H1 (cell line): ENCODE data around the gene TTBK2. TPM values are rescaled to one million over a fixed set of nuclear protein-coding genes. Genes with fewer than 3 reads are reported as not detected.

ENCODE experiments used
- GABPA ChIP-seq: IDR thresholded peaks from 2 replicates; pipeline ENCODE4 v1.6.1; 2011; ENCODE audit warnings: mild to moderate bottlenecking, low read length, moderate library complexity, borderline replicate concordance; ENCODE audit not compliant: insufficient read depth
- HDAC2 ChIP-seq, 2 experiments: fragments of 300-600 bp in 1 of 2; sonication (generic) in 1 of 2; IDR thresholded peaks; 2 replicates each; pipeline ENCODE4 v1.6.1; 2011 to 2012; ENCODE audit warnings: low read depth in 2 of 2, low read length in 2 of 2, mild to moderate bottlenecking in 2 of 2, moderate library complexity in 2 of 2, borderline replicate concordance in 1 of 2, inconsistent platforms in 1 of 2
- KDM4A ChIP-seq: IDR thresholded peaks from one replicate; pipeline ENCODE4 v1.7.1; 2012; ENCODE audit warnings: low read depth, mild to moderate bottlenecking, moderate library complexity, low read length, inconsistent platforms; ENCODE audit not compliant: severe bottlenecking
- NANOG ChIP-seq: IDR thresholded peaks from 2 replicates; pipeline ENCODE4 v1.6.1; 2011; ENCODE audit warnings: low read length, low read depth, mild to moderate bottlenecking, inconsistent platforms; ENCODE audit not compliant: insufficient read depth, poor library complexity, severe bottlenecking
- NRF1 ChIP-seq: IDR thresholded peaks from 2 replicates; pipeline ENCODE4 v1.6.1; 2011; ENCODE audit warnings: mild to moderate bottlenecking, low read depth, low read length, improper control_type of control experiment
- SIRT6 ChIP-seq: IDR thresholded peaks from one replicate; pipeline ENCODE4 v1.7.1; 2012; ENCODE audit warnings: low read length, inconsistent platforms
- SUZ12 ChIP-seq: fragments of 200-600 bp; sonication (generic); IDR thresholded peaks from 2 replicates; pipeline ENCODE4 v1.6.1; 2012; ENCODE audit warnings: mild to moderate bottlenecking, inconsistent platforms, low read length, moderate library complexity, mixed read lengths
- polyA plus RNA-seq, 7 experiments: library from polyadenylated mRNA; depleted of rRNA in 3 of 7; stranded (reverse) in 5 of 7; unstranded in 2 of 7; fragments of >200 nt in 5 of 7; fragments of 200-250 nt in 2 of 7; gene quantifications; 1 replicate in 5 of 7; 2 replicates in 1 of 7; 4 replicates in 1 of 7; pipeline versions ENCODE4 v1.2.1 to v1.2.3, GENCODE V29; 2011 to 2013; ENCODE audit warnings: missing spikeins in 2 of 7, mixed read lengths in 2 of 7
- total RNA-seq: library from RNA; stranded (reverse); fragmentation: NEBNext Ultra II Directional; extraction: Animal tissue kit (Norgen Biotek cat#: 25700); gene quantifications from 2 replicates; pipeline ENCODE4 v1.2.1, GENCODE V29; 2021
- TF ChIP-seq, protein P1 (sequence below): fragments of 300-600 bp; sonication (generic); IDR thresholded peaks from 2 replicates; pipeline ENCODE4 v1.7.1; 2012; ENCODE audit warnings: low read length, moderate library complexity, mild to moderate bottlenecking, inconsistent platforms; ENCODE audit not compliant: insufficient replicate concordance

The TTBK2 gene
- total and polyA plus RNA-seq, 2 of the 8 experiments (the other 6 are each of a cell fraction or from before 2014, with no cell fraction given), result 2.7 to 18.2 TPM

DNA sequence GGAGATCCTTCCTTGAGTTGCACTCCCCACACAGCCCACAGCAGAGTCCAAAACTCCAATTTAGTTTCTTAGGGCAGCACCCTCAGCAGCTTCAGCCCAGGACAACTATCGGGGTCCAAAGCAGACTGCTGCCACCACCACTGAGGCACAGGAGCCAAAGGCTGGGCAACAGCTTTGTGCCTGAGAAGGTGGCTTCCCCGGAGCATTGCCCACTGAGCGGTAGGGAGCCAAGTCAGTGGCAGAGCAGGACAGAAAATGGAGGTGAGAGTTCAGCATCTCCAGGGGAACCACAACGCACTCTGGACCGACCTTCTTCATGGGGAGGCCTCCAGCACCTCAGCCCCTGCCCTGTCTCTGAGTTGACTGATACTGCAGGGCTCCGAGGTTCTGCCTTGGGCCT, 227.1 kb downstream of the TTBK2 start (continued):
- TF ChIP-seq, protein P1, sequence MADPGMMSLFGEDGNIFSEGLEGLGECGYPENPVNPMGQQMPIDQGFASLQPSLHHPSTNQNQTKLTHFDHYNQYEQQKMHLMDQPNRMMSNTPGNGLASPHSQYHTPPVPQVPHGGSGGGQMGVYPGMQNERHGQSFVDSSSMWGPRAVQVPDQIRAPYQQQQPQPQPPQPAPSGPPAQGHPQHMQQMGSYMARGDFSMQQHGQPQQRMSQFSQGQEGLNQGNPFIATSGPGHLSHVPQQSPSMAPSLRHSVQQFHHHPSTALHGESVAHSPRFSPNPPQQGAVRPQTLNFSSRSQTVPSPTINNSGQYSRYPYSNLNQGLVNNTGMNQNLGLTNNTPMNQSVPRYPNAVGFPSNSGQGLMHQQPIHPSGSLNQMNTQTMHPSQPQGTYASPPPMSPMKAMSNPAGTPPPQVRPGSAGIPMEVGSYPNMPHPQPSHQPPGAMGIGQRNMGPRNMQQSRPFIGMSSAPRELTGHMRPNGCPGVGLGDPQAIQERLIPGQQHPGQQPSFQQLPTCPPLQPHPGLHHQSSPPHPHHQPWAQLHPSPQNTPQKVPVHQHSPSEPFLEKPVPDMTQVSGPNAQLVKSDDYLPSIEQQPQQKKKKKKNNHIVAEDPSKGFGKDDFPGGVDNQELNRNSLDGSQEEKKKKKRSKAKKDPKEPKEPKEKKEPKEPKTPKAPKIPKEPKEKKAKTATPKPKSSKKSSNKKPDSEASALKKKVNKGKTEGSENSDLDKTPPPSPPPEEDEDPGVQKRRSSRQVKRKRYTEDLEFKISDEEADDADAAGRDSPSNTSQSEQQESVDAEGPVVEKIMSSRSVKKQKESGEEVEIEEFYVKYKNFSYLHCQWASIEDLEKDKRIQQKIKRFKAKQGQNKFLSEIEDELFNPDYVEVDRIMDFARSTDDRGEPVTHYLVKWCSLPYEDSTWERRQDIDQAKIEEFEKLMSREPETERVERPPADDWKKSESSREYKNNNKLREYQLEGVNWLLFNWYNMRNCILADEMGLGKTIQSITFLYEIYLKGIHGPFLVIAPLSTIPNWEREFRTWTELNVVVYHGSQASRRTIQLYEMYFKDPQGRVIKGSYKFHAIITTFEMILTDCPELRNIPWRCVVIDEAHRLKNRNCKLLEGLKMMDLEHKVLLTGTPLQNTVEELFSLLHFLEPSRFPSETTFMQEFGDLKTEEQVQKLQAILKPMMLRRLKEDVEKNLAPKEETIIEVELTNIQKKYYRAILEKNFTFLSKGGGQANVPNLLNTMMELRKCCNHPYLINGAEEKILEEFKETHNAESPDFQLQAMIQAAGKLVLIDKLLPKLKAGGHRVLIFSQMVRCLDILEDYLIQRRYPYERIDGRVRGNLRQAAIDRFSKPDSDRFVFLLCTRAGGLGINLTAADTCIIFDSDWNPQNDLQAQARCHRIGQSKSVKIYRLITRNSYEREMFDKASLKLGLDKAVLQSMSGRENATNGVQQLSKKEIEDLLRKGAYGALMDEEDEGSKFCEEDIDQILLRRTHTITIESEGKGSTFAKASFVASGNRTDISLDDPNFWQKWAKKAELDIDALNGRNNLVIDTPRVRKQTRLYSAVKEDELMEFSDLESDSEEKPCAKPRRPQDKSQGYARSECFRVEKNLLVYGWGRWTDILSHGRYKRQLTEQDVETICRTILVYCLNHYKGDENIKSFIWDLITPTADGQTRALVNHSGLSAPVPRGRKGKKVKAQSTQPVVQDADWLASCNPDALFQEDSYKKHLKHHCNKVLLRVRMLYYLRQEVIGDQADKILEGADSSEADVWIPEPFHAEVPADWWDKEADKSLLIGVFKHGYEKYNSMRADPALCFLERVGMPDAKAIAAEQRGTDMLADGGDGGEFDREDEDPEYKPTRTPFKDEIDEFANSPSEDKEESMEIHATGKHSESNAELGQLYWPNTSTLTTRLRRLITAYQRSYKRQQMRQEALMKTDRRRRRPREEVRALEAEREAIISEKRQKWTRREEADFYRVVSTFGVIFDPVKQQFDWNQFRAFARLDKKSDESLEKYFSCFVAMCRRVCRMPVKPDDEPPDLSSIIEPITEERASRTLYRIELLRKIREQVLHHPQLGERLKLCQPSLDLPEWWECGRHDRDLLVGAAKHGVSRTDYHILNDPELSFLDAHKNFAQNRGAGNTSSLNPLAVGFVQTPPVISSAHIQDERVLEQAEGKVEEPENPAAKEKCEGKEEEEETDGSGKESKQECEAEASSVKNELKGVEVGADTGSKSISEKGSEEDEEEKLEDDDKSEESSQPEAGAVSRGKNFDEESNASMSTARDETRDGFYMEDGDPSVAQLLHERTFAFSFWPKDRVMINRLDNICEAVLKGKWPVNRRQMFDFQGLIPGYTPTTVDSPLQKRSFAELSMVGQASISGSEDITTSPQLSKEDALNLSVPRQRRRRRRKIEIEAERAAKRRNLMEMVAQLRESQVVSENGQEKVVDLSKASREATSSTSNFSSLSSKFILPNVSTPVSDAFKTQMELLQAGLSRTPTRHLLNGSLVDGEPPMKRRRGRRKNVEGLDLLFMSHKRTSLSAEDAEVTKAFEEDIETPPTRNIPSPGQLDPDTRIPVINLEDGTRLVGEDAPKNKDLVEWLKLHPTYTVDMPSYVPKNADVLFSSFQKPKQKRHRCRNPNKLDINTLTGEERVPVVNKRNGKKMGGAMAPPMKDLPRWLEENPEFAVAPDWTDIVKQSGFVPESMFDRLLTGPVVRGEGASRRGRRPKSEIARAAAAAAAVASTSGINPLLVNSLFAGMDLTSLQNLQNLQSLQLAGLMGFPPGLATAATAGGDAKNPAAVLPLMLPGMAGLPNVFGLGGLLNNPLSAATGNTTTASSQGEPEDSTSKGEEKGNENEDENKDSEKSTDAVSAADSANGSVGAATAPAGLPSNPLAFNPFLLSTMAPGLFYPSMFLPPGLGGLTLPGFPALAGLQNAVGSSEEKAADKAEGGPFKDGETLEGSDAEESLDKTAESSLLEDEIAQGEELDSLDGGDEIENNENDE, result no peak
- TF ChIP-seq KDM4A (no peak), NANOG (no peak), SIRT6 (no peak), HDAC2 (IDR thresholded peaks at IDR 0.05; ENCODE audit: borderline replicate concordance in 1 of 2, low read depth in 2 of 2, low read length in 2 of 2) (no peak), NRF1 (no peak), SUZ12 (no peak), GABPA (no peak)
